Measurements from ENCODE around the gene ANKZF1. TPM values are rescaled to one million over a fixed set of nuclear protein-coding genes. Genes with fewer than 3 reads are reported as not detected.
A peak's percentile ranks its signal among the peaks of the same experiment; 100 is the strongest.

The ANKZF1 gene
- total and polyA plus RNA-seq, 10 of the 15 experiments (the other 5 are each of a cell fraction or from before 2014, with no cell fraction given), result 3.1 to 104 (median 35.0) TPM

DNA sequence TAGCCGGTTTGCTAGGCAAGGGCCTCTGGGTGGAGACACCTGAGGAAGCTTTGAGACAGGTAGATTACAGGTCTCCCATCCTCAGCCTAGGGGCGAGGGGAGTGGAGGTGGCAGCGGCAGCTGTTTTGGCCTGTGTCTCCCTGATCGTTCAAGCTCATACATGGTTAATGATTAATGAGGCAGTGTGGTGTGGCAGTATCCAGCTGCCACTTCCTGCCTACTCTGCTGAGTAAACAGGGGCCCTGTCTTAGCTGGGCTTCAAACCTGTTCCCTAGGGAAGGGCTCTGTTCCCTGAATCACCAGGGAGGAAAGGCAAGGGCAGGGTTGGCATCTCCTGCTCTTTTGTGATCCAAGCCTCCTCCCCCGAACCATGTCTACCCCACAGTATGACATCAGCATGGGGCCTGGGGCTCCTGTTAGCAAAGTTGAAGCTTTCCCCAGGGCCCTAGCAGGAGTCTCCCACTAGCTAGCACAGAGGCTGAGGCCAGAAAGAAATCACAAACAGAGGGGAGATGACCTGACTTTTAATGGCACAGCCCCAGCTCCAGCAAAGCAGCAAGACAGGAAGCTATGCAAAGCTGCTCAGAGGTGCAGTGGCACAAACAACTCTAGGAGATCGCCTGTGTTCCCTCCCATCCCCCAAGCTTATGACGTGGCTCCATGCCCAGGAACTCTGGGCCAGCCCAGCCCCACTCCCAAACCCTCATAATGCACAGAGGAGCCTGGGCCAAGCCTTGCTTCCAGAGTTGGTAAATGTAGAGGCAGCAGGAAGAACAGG lies 19.8 kb downstream of the ANKZF1 start:
- CTCF ChIA-PET, result interaction anchor here (0.9 to 5.5 kb wide), 12 partner anchors 10 to 959 kb away, joined by 3 to 69 read pairs (median 4); partner anchors contain the start of genes ANKZF1, ATG9A, CNPPD1 and DNAJB2
- TF ChIP-seq MXI1 (IDR thresholded peaks at IDR 0.05; ENCODE audit: low read depth, low read length), result no peak; the same call in 1 of the 2 replicates
- TF ChIP-seq E4F1 (IDR thresholded peaks at IDR 0.05; ENCODE audit: borderline replicate concordance, partially characterized antibody), result peak; percentile 36
- TF ChIP-seq EP300 (IDR thresholded peaks at IDR 0.05; ENCODE audit: borderline replicate concordance in 1 of 2, control insufficient read depth in 1 of 2, low read depth in 2 of 2, low read length in 2 of 2), result peak; percentile 41 to 61; a peak in 3 of 4 replicates
- TF ChIP-seq, protein P1, sequence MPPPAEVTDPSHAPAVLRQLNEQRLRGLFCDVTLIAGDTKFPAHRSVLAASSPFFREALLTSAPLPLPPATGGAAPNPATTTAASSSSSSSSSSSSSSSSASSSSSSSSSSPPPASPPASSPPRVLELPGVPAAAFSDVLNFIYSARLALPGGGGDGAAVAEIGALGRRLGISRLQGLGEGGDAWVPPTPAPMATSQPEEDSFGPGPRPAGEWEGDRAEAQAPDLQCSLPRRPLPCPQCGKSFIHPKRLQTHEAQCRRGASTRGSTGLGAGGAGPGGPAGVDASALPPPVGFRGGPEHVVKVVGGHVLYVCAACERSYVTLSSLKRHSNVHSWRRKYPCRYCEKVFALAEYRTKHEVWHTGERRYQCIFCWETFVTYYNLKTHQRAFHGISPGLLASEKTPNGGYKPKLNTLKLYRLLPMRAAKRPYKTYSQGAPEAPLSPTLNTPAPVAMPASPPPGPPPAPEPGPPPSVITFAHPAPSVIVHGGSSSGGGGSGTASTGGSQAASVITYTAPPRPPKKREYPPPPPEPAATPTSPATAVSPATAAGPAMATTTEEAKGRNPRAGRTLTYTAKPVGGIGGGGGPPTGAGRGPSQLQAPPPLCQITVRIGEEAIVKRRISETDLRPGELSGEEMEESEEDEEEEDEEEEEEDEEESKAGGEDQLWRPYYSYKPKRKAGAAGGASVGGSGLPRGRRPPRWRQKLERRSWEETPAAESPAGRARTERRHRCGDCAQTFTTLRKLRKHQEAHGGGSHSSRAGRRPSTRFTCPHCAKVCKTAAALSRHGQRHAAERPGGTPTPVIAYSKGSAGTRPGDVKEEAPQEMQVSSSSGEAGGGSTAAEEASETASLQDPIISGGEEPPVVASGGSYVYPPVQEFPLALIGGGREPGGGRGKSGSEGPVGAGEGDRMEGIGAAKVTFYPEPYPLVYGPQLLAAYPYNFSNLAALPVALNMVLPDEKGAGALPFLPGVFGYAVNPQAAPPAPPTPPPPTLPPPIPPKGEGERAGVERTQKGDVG (CRISPR knock-in tag; IDR thresholded peaks at IDR 0.05), result no peak
- no peak for TF ChIP-seq BCL3 (IDR thresholded peaks at IDR 0.05; ENCODE audit: borderline replicate concordance, insufficient read depth, low read depth, low read length, poor library complexity, severe bottlenecking)
- no peak for TF ChIP-seq JUNB (IDR thresholded peaks at IDR 0.05)
- no peak for TF ChIP-seq HSF1 (IDR thresholded peaks at IDR 0.05; ENCODE audit: low read depth, low read length)
- TF ChIP-seq MYC (IDR thresholded peaks at IDR 0.05; ENCODE audit: insufficient read depth, insufficient read length, insufficient replicate concordance, low read length, severe bottlenecking), result no peak
- no peak for TF ChIP-seq STAT3 (IDR thresholded peaks at IDR 0.05; ENCODE audit: low read depth, low read length)
- peak; percentile 97 for TF ChIP-seq IKZF1 (conservative IDR thresholded peaks at IDR 0.05)
- no peak for TF ChIP-seq KAT2A (conservative IDR thresholded peaks at IDR 0.05; ENCODE audit: control insufficient read depth, low read depth, low read length)

More for the DNA sequence above, 19.8 kb downstream of the ANKZF1 start:
- WGBS (ENCODE audit: insufficient coverage, insufficient replicate concordance, low lambda C conversion rate, missing lambda C conversion rate), result 9% methylated on average over 7 of the region's 7 CpGs
- ATAC-seq, result peak; percentile 59
- in situ Hi-C loops (cut with MboI) (no loop called here), intact Hi-C loops (cut with micrococcal nuclease; ENCODE audit: unreplicated experiment) (no loop called here)
- ChIA-PET POLR2A (interaction anchor here (0.5 to 9.0 kb wide), 17 partner anchors 9 to 440 kb away, joined by 3 to 160 read pairs (median 4); partner anchors contain the start of genes ANKZF1, ATG9A, CNPPD1 and DNAJB2), RAD21 (ENCODE audit: unreplicated experiment) (interaction anchor here (0.5 to 3.2 kb wide), 16 partner anchors 10 to 894 kb away, joined by 3 to 46 read pairs (median 4); partner anchors contain the start of genes ANKZF1, ATG9A, CNPPD1 and DNAJB2), SMC1A (ENCODE audit: uncharacterized antibody, unreplicated experiment) (interaction anchor here (0.7 to 8.6 kb wide), 13 partner anchors 11 to 354 kb away, joined by 3 to 98 read pairs (median 7); partner anchors contain the start of genes ANKZF1, ATG9A, CNPPD1 and DNAJB2)
- Histone ChIP-seq H3K9ac (ENCODE audit: control insufficient read depth, insufficient read depth, low read length) (peak overlapping the region; percentile 13; the same call in 1 of the 2 replicates), H4K20me1 (ENCODE audit: control insufficient read depth, insufficient read depth) (0 out of 2 replicates have a peak, but pooled peaks cover 4% of the 10 kb centered on the region), H3K4me3 (peak overlapping the region; percentile 35; the same call in 1 of the 2 replicates), H3K27ac (ENCODE audit: control insufficient read depth, insufficient read depth) (peak overlapping the region; percentile 58), H3K36me3 (ENCODE audit: control insufficient read depth in 2 of 2, insufficient read depth in 2 of 2, low read length in 1 of 2) (peaks cover 12 to 19% of the 10 kb centered on the region in 2 experiments), H3K4me2 (ENCODE audit: control insufficient read depth, insufficient read depth) (peak overlapping the region; percentile 9), H3K79me2 (ENCODE audit: control insufficient read depth, insufficient read depth, low read length) (peaks cover 60% of the 10 kb centered on the region), H3K4me1 (ENCODE audit: control insufficient read depth, insufficient read depth, low read length) (peaks cover 53% of the 10 kb centered on the region), H3K9me3 (replicated peaks; ENCODE audit: control insufficient read depth, insufficient read depth, low read length) (no peaks in the 10 kb centered on the region), H2AFZ (ENCODE audit: control insufficient read depth, low read depth, low read length) (no peak overlapping the region), H3K27me3 (replicated peaks in 1 of 2; ENCODE audit: control insufficient read depth in 2 of 2, insufficient read depth in 2 of 2, low read length in 1 of 2) (no peaks in the 10 kb centered on the region)
- DNase-seq (ENCODE audit: low read depth, low spot score), result peak; percentile 64
- peak; percentile 57 for FAIRE-seq
- BruUV-seq (replicated peaks), result no TSS peak
